H7 (cell line): ENCODE measurements around the gene VGLL4. TPM values are rescaled to one million over a fixed set of nuclear protein-coding genes. Genes with fewer than 3 reads are reported as not detected.
"Not testable (repeated sequence)": the region's sequence is repeated elsewhere in the genome, so short reads cannot be mapped to it uniquely, and the experiment has no call there.

Experiments used
- DNase-seq: peaks from one replicate; pipeline ENCODE4 v3.0.0; 2012
- H3K27me3 ChIP-seq: 2 replicates; pipeline ENCODE4 v1.6.0; 2011; ENCODE audit warnings: mild to moderate bottlenecking, low read length; ENCODE audit not compliant: control insufficient read depth, insufficient read depth
- H3K36me3 ChIP-seq: replicated peaks from 2 replicates; pipeline ENCODE4 v1.5.1; 2011; ENCODE audit warnings: low read length; ENCODE audit not compliant: control insufficient read depth, insufficient read depth
- H3K4me3 ChIP-seq: 2 replicates; pipeline ENCODE4 v1.5.1; 2011; ENCODE audit warnings: low read depth, mild to moderate bottlenecking, control low read depth, low read length, moderate library complexity; ENCODE audit not compliant: insufficient read depth
- total RNA-seq: library from RNA; depleted of rRNA; stranded (reverse); fragments of >200 nt; shearing (Covaris generic); gene quantifications from 2 replicates; pipeline ENCODE4 v1.2.3, GENCODE V29; 2014; rRNA removed

The VGLL4 gene
- total RNA-seq, 1 experiment from 2014 or later: 44.2 TPM

- H3K36me3 ChIP-seq, H3K27me3 ChIP-seq, DNase-seq, H3K4me3 ChIP-seq: not testable (repeated sequence)
Measured at GRCh38 chr3:11513125-11513816, 130.4 kb downstream of the VGLL4 start.

- not testable (repeated sequence) for H3K4me3 ChIP-seq, DNase-seq, H3K27me3 ChIP-seq, H3K36me3 ChIP-seq
Measured at GRCh38 chr3:11511606-11512005, 132.1 kb downstream of the VGLL4 start.

- no peaks in the 10 kb centered on the region for H3K36me3 ChIP-seq
- H3K27me3 ChIP-seq: no peaks in the 10 kb centered on the region
- DNase-seq: no peak
- no peak overlapping the region for H3K4me3 ChIP-seq
Measured at GRCh38 chr3:11510356-11510755, 133.4 kb downstream of the VGLL4 start.

GRCh38 chr3:11510001-11510340 lies 133.7 kb downstream of the VGLL4 start:
- Histone ChIP-seq H3K4me3 (no peak overlapping the region), H3K36me3 (no peaks in the 10 kb centered on the region), H3K27me3 (no peaks in the 10 kb centered on the region)
- peak; percentile 36 for DNase-seq

- no peaks in the 10 kb centered on the region for H3K36me3 ChIP-seq
- H3K27me3 ChIP-seq: no peaks in the 10 kb centered on the region
- DNase-seq: peak; percentile 65
- no peak overlapping the region for H3K4me3 ChIP-seq
Measured at GRCh38 chr3:11509173-11510000, 134.3 kb downstream of the VGLL4 start.

GRCh38 chr3:11508346-11509172 lies 135.2 kb downstream of the VGLL4 start:
- H3K4me3 ChIP-seq: no peak overlapping the region
- no peak for DNase-seq
- no peaks in the 10 kb centered on the region for H3K36me3 ChIP-seq
- H3K27me3 ChIP-seq: no peaks in the 10 kb centered on the region

- no peak for DNase-seq
- Histone ChIP-seq H3K27me3 (no peaks in the 10 kb centered on the region), H3K36me3 (no peaks in the 10 kb centered on the region), H3K4me3 (no peak overlapping the region)
Measured at GRCh38 chr3:11507719-11508118, 136.0 kb downstream of the VGLL4 start.

Other genes starting within 250 kb of the VGLL4 start
- gene TAMM41, start 203.0 kb upstream of the VGLL4 start, total RNA-seq: 6.4 and 9.0 TPM in 2 replicates